HL-60 (cell line): ENCODE results near the gene IL31RA.
A peak's percentile ranks its signal among the peaks of the same experiment; 100 is the strongest.

Experiments used
- DNase-seq, 2 experiments: peaks; one replicate each; pipeline ENCODE4 v3.0.0-alpha.2; 2010 to 2020; ENCODE audit warnings: low read depth in 1 of 2, low spot score in 1 of 2
- H3K27ac ChIP-seq: fragments of 250-450 bp; sonication (Bioruptor Pico); replicated peaks from 2 replicates; pipeline ENCODE4 v1.5.1; 2020; ENCODE audit warnings: mild to moderate bottlenecking, moderate library complexity
- H3K27me3 ChIP-seq: fragments of 250-450 bp; sonication (Bioruptor Pico); 2 replicates; pipeline ENCODE4 v1.5.1; 2021; ENCODE audit warnings: mild to moderate bottlenecking, moderate library complexity; ENCODE audit not compliant: insufficient read depth, poor library complexity, severe bottlenecking
- H3K4me3 ChIP-seq: replicated peaks from 2 replicates; pipeline ENCODE4 v1.5.1; 2011; ENCODE audit warnings: mild to moderate bottlenecking, control low read depth, low read length; ENCODE audit not compliant: insufficient read depth
- CTCF ChIP-seq: IDR thresholded peaks from one replicate; pipeline ENCODE4 v1.5.1; 2011; ENCODE audit warnings: low read length, control low read depth, inconsistent platforms; ENCODE audit not compliant: insufficient read depth
- GABPA ChIP-seq: IDR thresholded peaks from 2 replicates; pipeline ENCODE4 v1.6.1; 2012; ENCODE audit warnings: low read depth
- POLR2AphosphoS5 ChIP-seq: IDR thresholded peaks from 2 replicates; pipeline ENCODE4 v1.6.1; 2012; ENCODE audit warnings: low read depth
- REST ChIP-seq: IDR thresholded peaks from 2 replicates; pipeline ENCODE4 v1.6.1; 2012; ENCODE audit warnings: low read depth; ENCODE audit not compliant: insufficient replicate concordance
- SPI1 ChIP-seq: IDR thresholded peaks from 2 replicates; pipeline ENCODE4 v1.6.1; 2012; ENCODE audit warnings: low read depth, mild to moderate bottlenecking, borderline replicate concordance

Gene IL31RA

GRCh38 chr5:55855509-55855908 is 4.4 kb downstream of the IL31RA start:
- TF ChIP-seq POLR2AphosphoS5 = no peak
- TF ChIP-seq SPI1 = no peak
- TF ChIP-seq GABPA = no peak
- no peak for TF ChIP-seq CTCF
- TF ChIP-seq REST = no peak
- no peak for DNase-seq
- no peak overlapping the region for H3K27ac ChIP-seq

GRCh38 chr5:55856516-55857246 is 5.5 kb downstream of the IL31RA start:
- peak in 1 of 2 experiments; percentile 43 for DNase-seq

More at GRCh38 chr5:55855509-55855908, 4.4 kb downstream of the IL31RA start:
- no peak overlapping the region for H3K4me3 ChIP-seq
- H3K27me3 ChIP-seq = no peaks in the 10 kb centered on the region

GRCh38 chr5:55857247-55857640 is 6.1 kb downstream of the IL31RA start:
- Histone ChIP-seq H3K27ac (no peak overlapping the region), H3K27me3 (no peaks in the 10 kb centered on the region), H3K4me3 (no peak overlapping the region)
- no peak for DNase-seq
- TF ChIP-seq GABPA (no peak), CTCF (no peak), REST (no peak), POLR2AphosphoS5 (no peak), SPI1 (no peak)

More at GRCh38 chr5:55856516-55857246, 5.5 kb downstream of the IL31RA start:
- H3K27me3 ChIP-seq = no peaks in the 10 kb centered on the region
- TF ChIP-seq GABPA (no peak), CTCF (no peak), POLR2AphosphoS5 (peak; percentile 39; the same call in 1 of the 2 replicates), SPI1 (no peak)
- H3K4me3 ChIP-seq = no peak overlapping the region
- H3K27ac ChIP-seq = 0 out of 2 replicates have a peak overlapping the region, but pooled peaks have one; percentile 11

- Histone ChIP-seq H3K4me3 (no peak overlapping the region), H3K27ac (no peak overlapping the region), H3K27me3 (no peaks in the 10 kb centered on the region)
- DNase-seq = no peak
- TF ChIP-seq POLR2AphosphoS5 (no peak), GABPA (no peak), REST (no peak), CTCF (no peak), SPI1 (no peak)
These were observed 6.9 kb downstream of the IL31RA start for GRCh38 chr5:55858104-55858503.
